Activated CD8-positive, alpha-beta T cell treated with anti-CD3 and anti-CD28 coated beads, Interleukin-2, amount 10 ng/mL, durations not matched to agents 7 days and 5 days (primary cell): ENCODE data around the gene PRKAG2. TPM values are rescaled to one million over a fixed set of nuclear protein-coding genes. Genes with fewer than 3 reads are reported as not detected.
"Not testable (repeated sequence)": the region's sequence is repeated elsewhere in the genome, so short reads cannot be mapped to it uniquely, and the experiment has no call there.

Source experiments
- ATAC-seq: fragments of 150-1000 bp; cut with Tn5 transposase; one replicate; pipeline ENCODE4 v1.10.0; 2021; ENCODE audit warnings: moderate library complexity
- CTCF ChIA-PET: fragments of 350-600 bp; sonication (Branson Sonifier 250); formaldehyde crosslinking; loops from one replicate; lab custom pipeline; 2021; ENCODE audit warnings: antibody characterized with exemption; lab: Charles Lee
- POLR2A ChIA-PET: fragments of 350-600 bp; sonication (Branson Sonifier 250); formaldehyde crosslinking; loops from one replicate; lab custom pipeline; 2021; ENCODE audit warnings: antibody characterized with exemption; lab: Charles Lee
- DNase-seq: peaks from one replicate; pipeline ENCODE4 v3.0.0-alpha.2; 2020
- H3K27ac Mint-ChIP-seq: one replicate; pipeline ENCODE4 v1.8.0; 2021; ENCODE audit warnings: mild to moderate bottlenecking, mixed read lengths
- H3K27me3 Mint-ChIP-seq: one replicate; pipeline ENCODE4 v1.8.0; 2021; ENCODE audit warnings: low read depth, mixed read lengths
- H3K36me3 Mint-ChIP-seq: one replicate; pipeline ENCODE4 v1.8.0; 2021; ENCODE audit warnings: low read depth, mixed read lengths
- H3K4me1 Mint-ChIP-seq: one replicate; pipeline ENCODE4 v1.8.0; 2021; ENCODE audit warnings: low read depth, mixed read lengths
- H3K4me3 Mint-ChIP-seq: one replicate; pipeline ENCODE4 v1.8.0; 2021; ENCODE audit warnings: mild to moderate bottlenecking, mixed read lengths
- H3K9me3 Mint-ChIP-seq: one replicate; pipeline ENCODE4 v1.8.0; 2022; ENCODE audit warnings: mixed read lengths; ENCODE audit not compliant: insufficient read depth
- total RNA-seq, 2 experiments: library from RNA; stranded (reverse); gene quantifications; one replicate each; pipeline ENCODE4 v1.2.3, GENCODE V29; 2021

The PRKAG2 gene
- total RNA-seq, 2 experiments from 2014 or later: 23.6 to 28.3 TPM

- Mint-ChIP-seq H3K27ac (no peak overlapping the region), H3K36me3 (no peaks in the 10 kb centered on the region), H3K4me3 (no peak overlapping the region), H3K27me3 (no peaks in the 10 kb centered on the region), H3K9me3 (peaks cover under 1% of the 10 kb centered on the region), H3K4me1 (no peaks in the 10 kb centered on the region)
- DNase-seq (no peak), ATAC-seq (no peak)
- ChIA-PET CTCF (interaction anchor here (2.1 kb wide), 1 partner anchor 14 kb away, joined by 6 read pairs; no protein-coding TSS in a partner anchor), POLR2A (no interaction called here)
These were observed 291.0 kb downstream of the PRKAG2 start for GRCh38 chr7:151585744-151586393.

DNA sequence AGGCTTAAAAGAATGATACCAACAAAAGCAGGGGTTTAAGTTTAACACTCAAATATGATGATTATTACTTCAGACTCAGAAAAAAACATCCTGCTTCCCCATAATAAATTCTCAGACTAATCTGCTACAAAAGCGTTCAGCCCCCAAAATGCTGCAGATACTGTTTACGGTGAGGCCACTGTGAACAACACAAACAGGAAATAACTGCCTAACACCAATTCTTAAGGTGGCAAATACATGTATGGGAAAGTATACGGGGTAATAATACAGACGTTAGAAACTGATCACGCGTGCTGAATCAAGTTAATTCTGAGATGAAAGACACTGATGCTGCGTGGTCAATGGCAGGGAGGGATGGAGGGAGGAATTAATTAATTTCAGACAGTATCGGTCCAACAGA, 295.2 kb downstream of the PRKAG2 start:
- peaks cover 14% of the 10 kb centered on the region for H3K9me3 Mint-ChIP-seq
- DNase-seq (no peak), ATAC-seq (no peak)
- POLR2A ChIA-PET: no interaction called here
- CTCF ChIA-PET: no interaction called here
- H3K27me3 Mint-ChIP-seq: no peaks in the 10 kb centered on the region
- no peak overlapping the region for H3K27ac Mint-ChIP-seq
- H3K4me1 Mint-ChIP-seq: no peaks in the 10 kb centered on the region
- H3K36me3 Mint-ChIP-seq: peaks cover 12% of the 10 kb centered on the region
- H3K4me3 Mint-ChIP-seq: no peak overlapping the region

- Mint-ChIP-seq H3K27ac (no peak overlapping the region), H3K27me3 (no peaks in the 10 kb centered on the region), H3K4me1 (no peaks in the 10 kb centered on the region), H3K4me3 (no peak overlapping the region), H3K36me3 (peaks cover 12% of the 10 kb centered on the region), H3K9me3 (peaks cover 14% of the 10 kb centered on the region)
- ChIA-PET POLR2A (no interaction called here), CTCF (interaction anchor here (0.7 to 1.2 kb wide), 2 partner anchors 47 to 180 kb away, joined by 3 read pairs; no protein-coding TSS in a partner anchor)
- no peak for DNase-seq
- ATAC-seq: no peak
These were observed 297.3 kb downstream of the PRKAG2 start for GRCh38 chr7:151579644-151580043.

- Mint-ChIP-seq H3K36me3 (peaks cover 12% of the 10 kb centered on the region), H3K27me3 (no peaks in the 10 kb centered on the region), H3K9me3 (peaks cover 9% of the 10 kb centered on the region), H3K4me3 (no peak overlapping the region), H3K27ac (no peak overlapping the region), H3K4me1 (no peaks in the 10 kb centered on the region)
- ChIA-PET POLR2A (no interaction called here), CTCF (interaction anchor here (1.4 to 1.8 kb wide), 3 partner anchors 14 to 207 kb away, joined by 4 to 6 read pairs (median 4); no protein-coding TSS in a partner anchor)
- ATAC-seq: no peak
- DNase-seq: no peak
These were observed 301.5 kb downstream of the PRKAG2 start for GRCh38 chr7:151575410-151575809.

GRCh38 chr7:151573046-151573445, 303.9 kb downstream of the PRKAG2 start:
- POLR2A ChIA-PET, H3K27ac Mint-ChIP-seq, ATAC-seq, H3K36me3 Mint-ChIP-seq, H3K4me3 Mint-ChIP-seq, H3K9me3 Mint-ChIP-seq, H3K4me1 Mint-ChIP-seq, H3K27me3 Mint-ChIP-seq, DNase-seq: not testable (repeated sequence)
- CTCF ChIA-PET: interaction anchor here (1.7 kb wide), 2 partner anchors 13 to 60 kb away, joined by 4 to 6 read pairs; no protein-coding TSS in a partner anchor

DNA sequence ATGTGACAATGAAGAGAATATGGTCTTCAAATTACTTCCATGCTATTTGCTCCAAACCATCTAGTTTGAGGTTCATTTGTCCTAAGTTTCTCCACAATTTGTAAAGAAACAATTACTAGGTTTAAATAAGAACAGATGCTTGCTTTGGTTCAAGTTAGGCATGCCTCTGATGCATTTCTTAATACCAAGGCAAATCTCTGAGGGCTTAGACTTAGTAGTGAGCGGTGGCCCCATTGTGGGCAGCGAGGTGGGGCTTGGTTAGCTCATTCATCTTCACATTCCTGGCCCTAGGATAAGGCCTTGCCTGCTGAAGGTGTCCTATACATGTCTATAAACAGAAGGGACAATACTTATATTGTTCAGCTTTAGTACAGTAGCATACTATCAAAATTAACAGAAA, 304.8 kb downstream of the PRKAG2 start:
- DNase-seq: no peak
- Mint-ChIP-seq H3K4me3 (no peak overlapping the region), H3K9me3 (no peaks in the 10 kb centered on the region), H3K27ac (no peak overlapping the region), H3K4me1 (no peaks in the 10 kb centered on the region), H3K36me3 (no peaks in the 10 kb centered on the region), H3K27me3 (no peaks in the 10 kb centered on the region)
- no peak for ATAC-seq
- ChIA-PET POLR2A (interaction anchor here (0.5 to 0.6 kb wide), 2 partner anchors 56 to 91 kb away, joined by 3 read pairs; no protein-coding TSS in a partner anchor), CTCF (interaction anchor here (1.4 to 1.7 kb wide), 3 partner anchors 14 to 187 kb away, joined by 3 to 6 read pairs (median 4); no protein-coding TSS in a partner anchor)

DNA sequence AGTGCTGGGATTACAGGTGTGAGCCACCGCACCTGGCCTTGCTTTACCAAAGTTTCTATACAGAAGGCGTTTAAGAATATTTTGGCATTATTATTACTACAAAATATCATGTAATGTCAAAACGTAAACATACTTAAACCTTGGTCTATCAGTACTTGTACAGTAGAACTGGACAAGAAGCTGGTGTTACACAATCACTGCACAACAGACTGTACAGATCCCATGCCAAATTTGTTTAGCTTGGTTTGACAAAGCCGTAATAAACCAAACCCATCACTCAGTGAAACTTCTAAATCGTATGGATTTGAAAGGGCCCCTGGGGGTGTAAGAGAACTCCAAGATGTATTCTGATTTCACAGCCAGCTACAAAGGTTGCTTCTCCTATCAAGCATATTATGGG, 305.4 kb downstream of the PRKAG2 start:
- H3K27me3 Mint-ChIP-seq: no peaks in the 10 kb centered on the region
- no peak for DNase-seq
- no peaks in the 10 kb centered on the region for H3K9me3 Mint-ChIP-seq
- no peak overlapping the region for H3K27ac Mint-ChIP-seq
- no peak overlapping the region for H3K4me3 Mint-ChIP-seq
- H3K4me1 Mint-ChIP-seq: no peaks in the 10 kb centered on the region
- no peak for ATAC-seq
- CTCF ChIA-PET: interaction anchor here (0.7 to 1.7 kb wide), 4 partner anchors 14 to 309 kb away, joined by 3 to 6 read pairs (median 4); no protein-coding TSS in a partner anchor
- POLR2A ChIA-PET: no interaction called here
- H3K36me3 Mint-ChIP-seq: no peaks in the 10 kb centered on the region

- CTCF ChIA-PET: interaction anchor here (0.8 to 1.4 kb wide), 2 partner anchors 189 to 213 kb away, joined by 3 read pairs; no protein-coding TSS in a partner anchor
- Mint-ChIP-seq H3K27ac (no peak overlapping the region), H3K9me3 (no peaks in the 10 kb centered on the region)
These were observed 306.5 kb downstream of the PRKAG2 start for GRCh38 chr7:151570366-151570915.

DNA sequence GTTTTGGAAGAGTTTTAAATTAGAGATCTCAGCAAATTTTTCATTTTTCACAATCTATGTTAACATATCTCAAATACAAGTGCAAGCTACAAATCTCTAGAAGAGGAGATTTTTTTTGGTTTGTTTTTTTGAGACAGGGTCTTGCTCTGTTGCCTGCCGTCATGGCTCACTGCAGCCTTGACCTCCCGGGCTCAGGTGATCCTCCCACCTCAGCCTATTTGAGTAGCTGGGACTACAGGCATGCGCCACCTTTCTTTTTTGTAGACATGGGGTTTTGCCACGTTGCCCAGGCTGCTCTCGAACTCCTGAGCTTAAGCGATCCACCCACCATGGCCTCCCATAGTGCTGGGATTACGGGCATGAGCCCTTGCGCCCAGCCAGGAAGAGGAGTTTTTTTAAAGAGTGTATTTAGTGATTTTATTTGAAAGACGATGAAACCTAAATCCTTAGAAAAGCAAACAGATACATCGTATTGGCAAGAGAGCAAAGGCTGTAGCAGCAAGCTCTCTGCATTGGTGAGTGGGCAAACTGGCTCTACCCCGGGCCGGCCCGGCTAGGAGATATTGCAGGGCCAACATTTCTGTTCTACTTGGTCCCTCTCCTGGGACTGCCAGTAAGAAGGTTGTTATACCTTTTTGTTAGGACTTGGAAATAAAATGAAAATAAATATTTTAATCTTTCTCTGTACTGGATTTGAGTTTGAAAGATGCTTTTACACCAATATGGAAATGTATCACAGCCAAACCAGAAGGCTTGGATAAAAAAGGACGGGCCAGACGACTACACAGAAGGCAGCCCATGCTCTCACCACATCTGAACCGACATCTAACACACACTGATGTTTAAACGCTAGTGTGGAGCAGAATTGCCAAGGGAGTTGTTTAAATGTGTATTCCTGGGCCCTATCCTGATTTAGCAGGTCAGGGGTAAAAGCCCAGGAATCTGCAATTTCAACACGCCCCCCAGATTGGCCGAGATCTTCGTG, 307.7 kb downstream of the PRKAG2 start:
- no peak overlapping the region for H3K27ac Mint-ChIP-seq
- no peaks in the 10 kb centered on the region for H3K9me3 Mint-ChIP-seq
- CTCF ChIA-PET: interaction anchor here (0.8 to 2.1 kb wide), 4 partner anchors 15 to 214 kb away, joined by 3 to 6 read pairs (median 3); no protein-coding TSS in a partner anchor
- peaks cover 3% of the 10 kb centered on the region for H3K36me3 Mint-ChIP-seq
- ATAC-seq (no peak), DNase-seq (no peak)
- POLR2A ChIA-PET: no interaction called here
- no peaks in the 10 kb centered on the region for H3K27me3 Mint-ChIP-seq
- no peak overlapping the region for H3K4me3 Mint-ChIP-seq
- no peaks in the 10 kb centered on the region for H3K4me1 Mint-ChIP-seq

More at GRCh38 chr7:151570366-151570915, 306.5 kb downstream of the PRKAG2 start:
- Mint-ChIP-seq H3K4me3 (no peak overlapping the region), H3K27me3 (no peaks in the 10 kb centered on the region), H3K4me1 (no peaks in the 10 kb centered on the region), H3K36me3 (peaks cover 2% of the 10 kb centered on the region)
- POLR2A ChIA-PET: no interaction called here
- no peak for DNase-seq
- ATAC-seq: no peak

DNA sequence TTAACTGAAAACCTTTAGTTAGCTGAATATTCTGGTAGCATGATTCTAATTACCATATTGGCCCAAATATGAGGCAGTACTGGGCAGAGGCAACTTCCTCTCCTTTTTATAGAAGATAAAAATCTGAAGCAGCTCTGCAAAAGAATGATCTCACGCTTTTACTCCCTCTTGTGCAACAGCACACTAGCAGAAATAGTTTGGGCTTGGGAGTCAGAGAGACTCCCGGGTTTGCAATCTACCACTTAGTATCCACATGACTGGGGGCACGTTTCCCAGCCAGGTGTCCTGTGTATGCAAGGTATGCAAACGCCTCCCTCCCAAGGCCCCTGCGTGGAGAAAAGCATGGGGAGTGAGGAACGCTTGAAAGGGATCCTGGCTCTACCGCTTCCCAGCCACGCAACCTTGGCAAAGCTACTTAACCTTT, 310.0 kb downstream of the PRKAG2 start:
- CTCF ChIA-PET: no interaction called here

GRCh38 chr7:151565541-151565940, 311.4 kb downstream of the PRKAG2 start:
- DNase-seq (no peak), ATAC-seq (no peak)
- Mint-ChIP-seq H3K4me3 (no peak overlapping the region), H3K36me3 (peaks cover 12% of the 10 kb centered on the region), H3K27me3 (no peaks in the 10 kb centered on the region), H3K9me3 (no peaks in the 10 kb centered on the region), H3K4me1 (no peaks in the 10 kb centered on the region), H3K27ac (no peak overlapping the region)
- POLR2A ChIA-PET: no interaction called here
- CTCF ChIA-PET: no interaction called here

More for the DNA sequence above, 310.0 kb downstream of the PRKAG2 start:
- H3K9me3 Mint-ChIP-seq: no peaks in the 10 kb centered on the region
- no peak overlapping the region for H3K27ac Mint-ChIP-seq
- H3K27me3 Mint-ChIP-seq: no peaks in the 10 kb centered on the region
- H3K4me1 Mint-ChIP-seq: no peaks in the 10 kb centered on the region
- DNase-seq (no peak), ATAC-seq (no peak)
- no peak overlapping the region for H3K4me3 Mint-ChIP-seq
- peaks cover 9% of the 10 kb centered on the region for H3K36me3 Mint-ChIP-seq
- POLR2A ChIA-PET: interaction anchor here (0.7 kb wide), 1 partner anchor 24 kb away, joined by 3 read pairs; no protein-coding TSS in a partner anchor
